ACC112 (cell line): Measurements from ENCODE around the gene S100A13.
A peak's percentile ranks its signal among the peaks of the same experiment; 100 is the strongest.

ENCODE experiments used
- H2AFZ ChIP-seq: fragments of 200-600 bp; sonication (generic); one replicate; pipeline ENCODE4 v1.6.0; 2017; ENCODE audit warnings: antibody characterized with exemption, low read length; ENCODE audit not compliant: unreplicated experiment
- H3K27ac ChIP-seq: fragments of 200-600 bp; sonication (generic); 2 replicates; pipeline ENCODE4 v1.5.1; 2014; ENCODE audit warnings: low read depth, mild to moderate bottlenecking, antibody characterized with exemption, low read length, moderate library complexity
- H3K27me3 ChIP-seq: fragments of 200-600 bp; sonication (generic); 2 replicates; pipeline ENCODE4 v1.6.1; 2014; ENCODE audit warnings: mild to moderate bottlenecking, antibody characterized with exemption, low read length, moderate library complexity, mixed read lengths; ENCODE audit not compliant: insufficient read depth
- H3K36me3 ChIP-seq: fragments of 200-600 bp; sonication (generic); 2 replicates; pipeline ENCODE4 v1.6.1; 2016; ENCODE audit warnings: mild to moderate bottlenecking, antibody characterized with exemption, low read length, moderate library complexity, mixed read lengths; ENCODE audit not compliant: insufficient read depth
- H3K4me1 ChIP-seq: fragments of 200-600 bp; sonication (generic); one replicate; pipeline ENCODE4 v1.6.1; 2016; ENCODE audit warnings: low read length, mixed read lengths; ENCODE audit not compliant: insufficient read depth, unreplicated experiment, control insufficient read depth
- H3K4me3 ChIP-seq: fragments of 200-600 bp; sonication (generic); 2 replicates; pipeline ENCODE4 v1.5.1; 2014; ENCODE audit warnings: mild to moderate bottlenecking, low read depth, low read length
- H3K79me2 ChIP-seq: fragments of 200-600 bp; sonication (generic); one replicate; pipeline ENCODE4 v1.6.0; 2016; ENCODE audit warnings: low read length; ENCODE audit not compliant: control insufficient read depth, unreplicated experiment, insufficient read depth

S100A13 gene

DNA sequence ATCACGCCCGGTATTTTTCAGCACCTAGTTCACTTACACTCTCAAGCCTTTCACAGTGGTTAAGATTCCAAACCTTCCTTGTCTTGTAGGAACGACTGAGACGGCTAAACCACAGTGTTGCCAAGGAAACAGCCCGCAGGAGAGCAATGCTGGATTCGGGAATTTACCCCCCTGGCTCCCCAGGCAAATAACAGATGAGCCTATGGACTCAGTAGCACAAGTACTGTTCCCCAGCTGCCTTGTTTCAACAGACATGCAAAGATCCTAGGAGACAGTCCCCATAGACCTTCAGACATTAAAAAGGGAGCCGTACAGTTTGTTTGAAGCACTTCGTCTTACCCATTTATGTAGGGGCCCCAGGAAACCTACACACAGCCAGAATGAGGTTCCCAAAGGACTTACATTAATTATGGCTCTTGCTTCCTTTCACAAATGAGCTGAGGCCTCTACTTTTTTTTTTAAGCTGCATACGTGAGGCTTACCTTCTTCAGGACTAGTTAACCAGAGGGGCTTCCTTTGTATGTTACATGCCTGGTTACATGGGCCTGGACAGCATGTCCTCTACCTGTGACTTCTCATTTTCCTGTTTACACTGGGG lies 33.9 kb upstream of the S100A13 start:
- H3K4me3 ChIP-seq = no peak overlapping the region
- no peaks in the 10 kb centered on the region for H3K27me3 ChIP-seq
- peaks cover 22% of the 10 kb centered on the region for H3K4me1 ChIP-seq
- H2AFZ ChIP-seq = no peak overlapping the region
- H3K36me3 ChIP-seq = peaks cover 28% of the 10 kb centered on the region
- H3K27ac ChIP-seq = no peak overlapping the region
- peaks cover 14% of the 10 kb centered on the region for H3K79me2 ChIP-seq

DNA sequence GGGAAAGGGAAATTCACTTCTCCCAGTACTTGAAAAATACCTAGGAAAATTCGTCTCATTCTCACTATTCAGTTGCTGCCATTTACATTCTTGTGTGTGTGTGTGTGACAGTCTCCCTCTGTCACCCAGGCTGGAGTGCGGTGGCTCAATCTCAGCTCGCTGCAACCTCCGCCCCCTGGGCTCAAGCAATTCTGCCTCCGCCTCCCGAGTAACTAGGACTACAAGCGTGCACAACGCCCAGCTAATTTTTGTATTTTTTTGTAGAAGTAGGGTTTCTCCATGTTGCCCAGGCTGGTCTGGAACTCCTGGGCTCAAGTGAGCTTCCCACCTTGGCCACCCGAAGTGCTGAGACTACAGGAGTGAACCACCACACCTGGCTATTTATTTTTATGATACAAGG lies 32.4 kb upstream of the S100A13 start:
- H3K27ac ChIP-seq = no peak overlapping the region
- peaks cover 17% of the 10 kb centered on the region; the same call in 1 of the 2 replicates for H3K36me3 ChIP-seq

DNA sequence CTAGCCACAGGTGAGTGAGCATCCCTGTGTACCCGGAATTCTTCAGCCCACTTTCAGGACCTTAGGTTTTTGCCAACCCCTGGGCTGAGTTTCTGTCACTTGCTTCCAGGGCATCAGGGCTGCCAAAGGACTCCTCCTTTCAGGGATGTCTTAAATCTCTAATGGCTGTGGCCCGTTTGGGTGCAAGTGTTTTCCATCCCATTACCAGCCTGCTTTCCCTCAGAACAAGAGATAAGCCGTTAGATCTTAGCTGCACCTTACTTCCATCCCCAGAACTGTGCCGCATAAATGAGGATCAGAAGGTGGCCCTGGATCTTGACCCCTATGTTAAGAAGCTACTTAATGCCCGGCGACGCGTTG lies 31.9 kb upstream of the S100A13 start:
- H3K36me3 ChIP-seq = peaks cover 16% of the 10 kb centered on the region; the same call in 1 of the 2 replicates
- H3K79me2 ChIP-seq = peaks cover 14% of the 10 kb centered on the region
- H3K4me3 ChIP-seq = peak overlapping the region; percentile 85
- H2AFZ ChIP-seq = peak overlapping the region; percentile 61
- H3K27ac ChIP-seq = no peak overlapping the region
- H3K4me1 ChIP-seq = peaks cover 21% of the 10 kb centered on the region
- H3K27me3 ChIP-seq = no peaks in the 10 kb centered on the region

More for the DNA sequence above, 32.4 kb upstream of the S100A13 start:
- no peaks in the 10 kb centered on the region for H3K27me3 ChIP-seq
- peaks cover 22% of the 10 kb centered on the region for H3K4me1 ChIP-seq
- peaks cover 14% of the 10 kb centered on the region for H3K79me2 ChIP-seq
- peak overlapping the region; percentile 85 for H3K4me3 ChIP-seq
- H2AFZ ChIP-seq = no peak overlapping the region

DNA sequence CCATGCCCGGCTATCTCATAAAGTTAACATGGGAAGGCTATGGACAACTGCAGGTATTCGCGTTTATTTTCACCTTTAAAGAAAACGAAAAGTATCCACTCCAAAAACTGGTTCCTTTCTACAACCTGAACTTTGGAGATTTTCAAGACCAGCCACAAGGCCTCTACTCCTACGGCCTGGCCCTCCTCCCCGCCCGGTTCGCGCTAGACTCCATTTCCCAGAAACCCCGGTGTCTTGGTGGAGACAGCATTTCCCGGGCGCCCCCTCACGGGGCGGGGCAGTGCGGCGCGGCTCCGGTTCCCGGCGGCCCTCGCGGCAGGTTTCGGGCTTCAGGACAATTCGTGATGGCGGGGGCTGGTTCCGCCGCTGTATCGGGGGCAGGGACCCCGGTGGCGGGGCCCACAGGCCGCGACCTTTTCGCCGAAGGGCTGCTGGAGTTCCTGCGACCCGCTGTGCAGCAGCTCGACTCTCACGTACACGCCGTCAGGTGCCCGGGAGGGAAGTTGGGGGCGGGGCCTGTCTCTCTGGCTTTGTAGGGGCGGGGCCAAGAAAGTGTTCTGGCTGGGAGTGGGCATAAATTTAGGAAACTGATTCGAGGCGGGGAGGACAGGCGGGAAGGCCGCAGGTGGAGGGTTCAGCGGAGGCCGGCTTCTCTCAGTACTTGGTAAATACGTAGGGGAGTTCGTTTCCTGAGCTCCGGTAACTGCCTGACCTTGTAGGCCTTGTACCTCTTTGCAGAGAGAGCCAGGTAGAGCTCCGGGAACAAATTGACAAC lies 31.3 kb upstream of the S100A13 start, which contains the start of gene SNAPIN:
Gene SNAPIN, plus strand, starts transcription at position 304 of the 775 bp plus-strand sequence. Its CDS starts 41 bp downstream, at position 345.
- H3K79me2 ChIP-seq = peaks cover 14% of the 10 kb centered on the region
- peaks cover 11% of the 10 kb centered on the region; the same call in 1 of the 2 replicates for H3K36me3 ChIP-seq
- peaks cover 16% of the 10 kb centered on the region for H3K4me1 ChIP-seq
- H3K4me3 ChIP-seq = peak within 1 kb of the TSS; percentile 85
- peak within 1 kb of the TSS; percentile 50 for H3K27ac ChIP-seq
- peak within 1 kb of the TSS; percentile 72 for H2AFZ ChIP-seq
- no peaks in the 10 kb centered on the region for H3K27me3 ChIP-seq

DNA sequence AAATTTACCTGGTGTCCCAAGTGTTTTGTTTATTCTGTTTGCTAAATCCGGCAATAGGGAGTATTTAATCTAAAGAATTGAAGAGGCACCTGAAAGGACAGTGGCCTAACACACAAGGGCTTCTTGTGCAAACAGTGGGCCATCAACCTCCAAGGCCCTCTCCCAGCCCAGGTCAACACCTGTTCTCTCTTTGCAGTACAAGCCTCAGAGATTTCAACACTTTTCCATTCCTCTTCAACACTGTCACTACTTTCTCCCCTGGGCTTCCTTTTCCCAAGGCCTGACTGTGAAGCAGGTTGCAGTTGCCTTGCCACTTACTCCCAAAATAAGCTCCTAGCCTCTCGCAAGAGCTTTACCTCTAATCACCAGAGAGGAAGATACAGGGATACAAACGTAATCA lies 28.0 kb upstream of the S100A13 start:
- Histone ChIP-seq H3K27ac (no peak overlapping the region), H3K27me3 (no peaks in the 10 kb centered on the region), H3K36me3 (no peaks in the 10 kb centered on the region), H3K4me1 (peaks cover 14% of the 10 kb centered on the region), H3K79me2 (peaks cover 14% of the 10 kb centered on the region), H2AFZ (no peak overlapping the region), H3K4me3 (no peak overlapping the region)

DNA sequence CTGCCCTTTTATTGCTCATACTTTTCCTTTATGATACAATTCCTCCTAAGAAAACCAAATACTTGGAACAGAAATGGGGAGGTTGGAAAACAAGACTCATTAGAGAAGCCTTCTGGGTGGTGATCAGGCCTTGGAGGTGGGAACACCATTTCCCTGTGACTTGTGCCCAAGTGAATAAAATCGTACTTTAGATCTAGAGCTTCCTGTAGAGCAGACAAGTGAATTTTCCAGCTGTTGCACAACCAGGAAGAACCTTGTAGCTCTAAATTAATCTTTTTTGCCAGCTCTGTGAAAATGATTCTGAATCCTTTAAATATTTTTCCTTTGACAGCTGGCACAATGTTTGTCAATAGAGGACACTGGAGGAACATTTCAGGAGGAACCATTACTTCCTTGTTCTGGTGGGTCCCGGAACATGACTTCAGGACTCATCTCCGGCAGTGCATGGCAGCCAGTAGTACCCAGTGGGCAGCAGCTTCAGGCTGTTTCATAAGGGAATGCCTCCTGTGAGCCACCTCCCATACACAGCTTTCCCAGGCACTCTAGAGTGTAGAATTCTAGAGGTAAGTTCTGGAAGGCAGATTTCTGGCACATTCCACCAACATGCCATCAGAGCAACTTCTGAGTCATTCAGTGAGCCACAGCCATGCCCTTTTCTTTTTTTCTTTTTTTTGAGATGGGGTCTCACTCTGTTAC lies 25.6 kb upstream of the S100A13 start:
- Histone ChIP-seq H2AFZ (peak overlapping the region; percentile 86), H3K36me3 (no peaks in the 10 kb centered on the region), H3K27me3 (no peaks in the 10 kb centered on the region), H3K4me1 (peaks cover 7% of the 10 kb centered on the region), H3K27ac (0 out of 2 replicates have a peak overlapping the region, but pooled peaks have one; percentile 4), H3K4me3 (no peak overlapping the region), H3K79me2 (no peaks in the 10 kb centered on the region)

DNA sequence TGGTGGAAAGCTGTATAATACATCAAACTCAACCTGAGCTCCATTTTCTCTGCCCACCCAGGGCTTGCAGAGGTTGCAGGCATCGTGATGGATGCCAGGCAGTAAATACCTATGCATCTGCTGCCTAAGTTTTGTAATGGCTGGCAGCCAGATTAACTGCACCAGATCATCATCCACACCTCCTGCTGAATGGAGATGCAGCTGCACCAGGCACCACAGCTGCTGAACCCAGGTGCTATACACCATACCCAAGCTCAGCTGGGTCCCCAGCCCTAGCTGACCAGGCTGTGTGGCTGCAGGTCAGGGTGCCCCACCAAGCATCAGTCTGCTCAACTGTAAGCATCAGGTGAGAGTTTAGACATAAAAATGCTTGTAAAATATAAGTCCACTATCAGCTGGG lies 24.5 kb upstream of the S100A13 start:
- no peak overlapping the region for H2AFZ ChIP-seq
- no peaks in the 10 kb centered on the region for H3K36me3 ChIP-seq
- H3K4me1 ChIP-seq = peaks cover 7% of the 10 kb centered on the region
- H3K79me2 ChIP-seq = no peaks in the 10 kb centered on the region
- no peak overlapping the region for H3K27ac ChIP-seq
- no peaks in the 10 kb centered on the region for H3K27me3 ChIP-seq
- no peak overlapping the region for H3K4me3 ChIP-seq

DNA sequence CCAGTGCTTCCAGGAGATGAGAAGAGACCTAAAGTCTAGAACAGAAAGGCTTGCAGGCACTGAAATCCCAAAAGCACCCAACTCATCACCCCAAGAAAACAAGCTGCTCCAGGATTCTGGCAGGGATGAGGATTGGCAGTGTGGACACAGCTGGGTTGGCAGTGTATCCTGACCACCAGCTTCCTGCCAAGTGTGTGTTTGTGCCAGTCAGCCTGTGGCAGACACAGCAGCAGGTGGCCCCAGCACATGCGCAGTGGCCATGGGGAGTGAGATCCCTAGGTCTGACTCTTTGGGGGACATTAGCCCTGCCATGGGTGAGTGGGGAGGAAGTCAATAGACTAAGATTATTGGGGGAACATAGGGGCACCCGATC lies 22.5 kb upstream of the S100A13 start:
- Histone ChIP-seq H3K79me2 (no peaks in the 10 kb centered on the region), H3K4me1 (peaks cover 7% of the 10 kb centered on the region), H3K27ac (no peak overlapping the region), H3K36me3 (peaks cover 12% of the 10 kb centered on the region), H3K27me3 (no peaks in the 10 kb centered on the region), H3K4me3 (no peak overlapping the region), H2AFZ (no peak overlapping the region)

DNA sequence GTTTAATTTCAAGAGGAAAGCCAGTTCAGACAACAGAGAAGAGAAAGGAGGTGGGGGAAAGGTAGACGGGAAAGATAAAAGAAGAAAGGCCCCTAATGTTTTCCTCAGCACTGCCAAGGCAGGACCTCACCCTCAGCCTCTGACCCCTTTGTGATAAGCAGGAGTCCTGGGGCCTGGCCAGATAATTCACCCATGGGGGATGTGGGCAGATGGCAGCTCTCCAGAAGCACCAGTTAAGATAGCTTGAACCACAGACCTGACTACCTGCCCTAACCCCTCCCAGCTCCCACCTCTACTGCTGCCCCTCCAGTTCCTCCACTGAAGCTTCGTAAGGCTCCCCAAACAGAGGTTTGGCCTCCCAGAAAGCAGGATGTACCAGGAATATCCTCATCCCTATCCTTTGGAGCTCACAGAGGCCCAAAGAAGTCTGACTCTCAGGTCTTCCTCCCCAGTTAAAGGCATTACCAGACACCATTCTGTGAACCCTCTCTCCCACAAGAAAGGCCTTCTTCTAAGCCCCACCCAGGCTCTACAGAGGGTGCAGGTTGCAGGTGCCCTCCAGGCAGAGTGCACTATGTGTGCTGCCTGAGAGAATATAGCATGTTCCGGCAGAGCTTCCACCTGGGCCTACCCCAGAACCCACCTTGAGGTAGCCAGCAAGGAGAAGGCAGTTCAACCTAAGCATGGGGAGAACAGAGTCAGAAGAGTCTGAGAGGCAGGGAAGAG lies 22.0 kb upstream of the S100A13 start:
- H3K27ac ChIP-seq = no peak overlapping the region
- H3K4me3 ChIP-seq = no peak overlapping the region
- H3K27me3 ChIP-seq = no peaks in the 10 kb centered on the region
- no peaks in the 10 kb centered on the region for H3K79me2 ChIP-seq
- H3K36me3 ChIP-seq = peaks cover 17% of the 10 kb centered on the region
- H2AFZ ChIP-seq = no peak overlapping the region
- peaks cover 7% of the 10 kb centered on the region for H3K4me1 ChIP-seq

DNA sequence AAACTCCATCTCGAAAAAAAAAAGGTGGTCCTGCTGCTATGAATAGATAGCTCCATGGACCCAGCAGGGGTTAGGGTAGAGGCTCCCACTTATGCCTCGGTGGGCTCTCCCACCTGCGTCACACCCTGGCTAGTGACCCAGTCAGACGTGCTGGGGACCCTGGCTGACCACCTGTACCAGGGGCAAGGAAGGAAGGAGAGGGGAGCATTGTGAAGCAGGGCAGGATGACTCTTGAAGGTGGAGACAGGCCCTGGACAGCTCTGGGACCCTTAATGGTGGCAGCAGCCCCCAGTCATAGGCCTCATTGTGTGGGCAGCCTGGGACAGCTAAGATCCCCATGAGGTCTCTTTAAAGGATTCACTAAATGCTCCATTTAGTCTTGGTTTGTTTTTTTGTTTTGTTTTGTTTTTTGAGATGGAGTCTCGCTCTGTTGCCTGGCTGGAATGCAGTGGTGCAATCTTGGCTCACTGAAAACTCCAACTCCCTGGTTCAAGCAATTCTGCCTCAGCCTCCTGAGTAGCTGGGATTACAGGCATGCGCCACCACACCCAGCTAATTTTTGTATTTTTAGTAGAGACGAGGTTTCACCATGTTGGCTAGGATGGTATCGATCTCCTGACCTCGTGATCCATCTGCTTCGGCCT lies 20.8 kb upstream of the S100A13 start:
- Histone ChIP-seq H3K4me3 (no peak overlapping the region), H3K79me2 (no peaks in the 10 kb centered on the region), H3K36me3 (peaks cover 27% of the 10 kb centered on the region), H3K27ac (no peak overlapping the region), H2AFZ (no peak overlapping the region), H3K4me1 (peaks cover 7% of the 10 kb centered on the region), H3K27me3 (no peaks in the 10 kb centered on the region)
